GM23248 (cell line): ENCODE measurements around the gene ICA1. TPM values are rescaled to one million over a fixed set of nuclear protein-coding genes. Genes with fewer than 3 reads are reported as not detected.

Experiments
- DNase-seq: peaks from one replicate; pipeline ENCODE4 v3.0.0-alpha.2; 2015
- H2AFZ ChIP-seq: fragments of 200-600 bp; sonication (generic); 2 replicates; pipeline ENCODE4 v1.6.1; 2016; ENCODE audit warnings: antibody characterized with exemption
- H3F3A ChIP-seq: fragments of 200-600 bp; sonication (generic); 2 replicates; pipeline ENCODE4 v1.6.1; 2016; ENCODE audit warnings: mild to moderate bottlenecking, antibody characterized with exemption, mixed run types; ENCODE audit not compliant: insufficient read depth
- H3K27ac ChIP-seq: fragments of 200-600 bp; sonication (generic); 2 replicates; pipeline ENCODE4 v1.5.1; 2016; ENCODE audit warnings: mild to moderate bottlenecking
- H3K27me3 ChIP-seq: fragments of 200-600 bp; sonication (generic); replicated peaks from 2 replicates; pipeline ENCODE4 v1.6.1; 2016; ENCODE audit warnings: mild to moderate bottlenecking; ENCODE audit not compliant: insufficient read depth
- H3K36me3 ChIP-seq: fragments of 200-600 bp; sonication (generic); 2 replicates; pipeline ENCODE4 v1.6.1; 2016; ENCODE audit warnings: low read depth, mild to moderate bottlenecking
- H3K4me1 ChIP-seq: fragments of 200-600 bp; sonication (generic); 2 replicates; pipeline ENCODE4 v1.6.1; 2016; ENCODE audit warnings: mild to moderate bottlenecking; ENCODE audit not compliant: insufficient read depth
- H3K4me2 ChIP-seq: fragments of 200-600 bp; sonication (generic); one replicate; pipeline ENCODE4 v1.6.1; 2016; ENCODE audit warnings: mild to moderate bottlenecking; ENCODE audit not compliant: unreplicated experiment
- H3K4me3 ChIP-seq: fragments of 200-600 bp; sonication (generic); 2 replicates; pipeline ENCODE4 v1.5.1; 2016; ENCODE audit warnings: mild to moderate bottlenecking
- H3K79me2 ChIP-seq: fragments of 200-600 bp; sonication (generic); 2 replicates; pipeline ENCODE4 v1.6.1; 2016; ENCODE audit warnings: mild to moderate bottlenecking; ENCODE audit not compliant: insufficient read depth
- H3K9ac ChIP-seq: fragments of 200-600 bp; sonication (generic); 2 replicates; pipeline ENCODE4 v1.6.1; 2016; ENCODE audit warnings: mild to moderate bottlenecking
- H3K9me2 ChIP-seq: fragments of 200-600 bp; sonication (generic); 2 replicates; pipeline ENCODE4 v1.6.1; 2016; ENCODE audit warnings: mixed run types, mild to moderate bottlenecking, moderate library complexity; ENCODE audit not compliant: insufficient read depth
- H3K9me3 ChIP-seq: fragments of 200-600 bp; sonication (generic); one replicate; pipeline ENCODE4 v1.6.1; 2017; ENCODE audit warnings: low read depth
- H4K20me1 ChIP-seq: fragments of 200-600 bp; sonication (generic); 2 replicates; pipeline ENCODE4 v1.6.0; 2016; ENCODE audit not compliant: insufficient read depth
- EZH2 ChIP-seq: fragments of 200-600 bp; sonication (generic); IDR thresholded peaks from 2 replicates; pipeline ENCODE4 v1.6.1; 2018; ENCODE audit warnings: antibody characterized with exemption, mild to moderate bottlenecking; ENCODE audit not compliant: insufficient read depth, poor library complexity, severe bottlenecking
- EZH2phosphoT487 ChIP-seq: fragments of 200-600 bp; sonication (generic); IDR thresholded peaks from 2 replicates; pipeline ENCODE4 v1.6.1; 2018; ENCODE audit warnings: antibody characterized with exemption, moderate library complexity, mild to moderate bottlenecking, low read depth; ENCODE audit not compliant: insufficient read depth
- whole genome bisulfite sequencing, 2 experiments: methylation state at CpG; one replicate each; pipeline ENCODE4 v1.1.6; 2015 to 2017; ENCODE audit warnings: low lambda C conversion rate in 2 of 2, low coverage in 1 of 2; ENCODE audit errors: missing lambda C conversion rate in 2 of 2; 5-methylcytosine and 5-hydroxymethylcytosine counted together
- in situ Hi-C: fragments of 300-500 bp; cut with MboI; formaldehyde crosslinking; loops from 2 replicates; pipeline ENCODE4 v1.15.0; 2020
- polyA plus RNA-seq: library from polyadenylated mRNA; unstranded; fragments of >200 nt; fragmentation: Nextera tagmentation; extraction: Ambion mirVana; gene quantifications from 2 replicates; pipeline ENCODE4 v1.2.1, GENCODE V29; 2016
- total RNA-seq: library from RNA; depleted of rRNA; stranded (reverse); fragments of >200 nt; shearing (Covaris generic); gene quantifications from 2 replicates; pipeline ENCODE4 v1.2.3, GENCODE V29; 2014

Gene ICA1
- total and polyA plus RNA-seq, 2 experiments from 2014 or later, result not detected

DNA sequence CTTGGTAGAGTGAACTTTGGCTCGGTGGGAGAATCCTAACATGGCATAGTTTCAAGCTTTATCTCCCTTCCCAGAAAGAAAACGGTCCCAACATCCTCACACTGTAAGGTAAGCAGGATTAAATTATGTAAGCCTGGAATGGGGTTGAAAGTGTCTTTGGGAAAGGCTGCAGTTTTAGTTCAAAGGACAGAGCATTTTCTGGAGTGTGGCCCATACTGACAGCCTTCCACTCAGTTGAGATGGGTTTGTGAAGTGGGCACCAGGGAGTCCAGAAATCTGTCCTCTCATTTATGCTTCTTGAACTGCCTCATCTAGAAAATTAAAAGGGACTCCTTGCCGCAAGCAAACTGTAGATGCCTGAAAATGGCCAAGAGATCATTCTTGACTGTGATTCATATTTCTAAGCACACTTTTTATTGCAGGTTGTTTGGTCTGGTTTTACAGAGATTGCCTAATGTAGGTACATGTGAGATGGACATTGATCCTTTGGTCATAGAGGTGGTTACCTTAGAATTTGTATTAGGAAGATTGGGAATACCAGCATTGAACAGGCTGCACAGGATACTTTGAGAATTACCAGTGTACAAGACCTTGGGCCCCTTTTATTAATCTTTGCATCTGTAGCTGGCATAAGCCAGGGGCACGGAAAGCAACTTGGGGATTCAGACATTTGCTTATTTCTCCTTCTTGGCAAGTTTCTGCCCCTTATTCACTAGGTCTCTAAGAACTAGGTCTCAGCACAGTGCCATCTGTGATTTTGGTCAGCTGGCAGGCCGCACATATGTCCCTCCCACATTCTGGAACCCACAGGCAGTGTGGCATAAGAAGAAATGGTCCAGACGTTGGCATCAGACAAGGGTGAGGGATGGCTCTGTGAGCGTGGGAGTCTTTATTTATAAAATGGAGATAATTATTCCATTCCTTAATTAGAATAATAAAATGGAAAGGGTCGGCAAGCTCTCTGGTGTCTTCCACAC lies 167.5 kb downstream of the ICA1 start:
- no peaks in the 10 kb centered on the region for H4K20me1 ChIP-seq
- no peaks in the 10 kb centered on the region for H3K27me3 ChIP-seq
- TF ChIP-seq EZH2phosphoT487 (no peak), EZH2 (no peak)
- H3K79me2 ChIP-seq, result no peaks in the 10 kb centered on the region
- H3K4me1 ChIP-seq, result no peaks in the 10 kb centered on the region
- no peak overlapping the region for H3K4me2 ChIP-seq
- H3K4me3 ChIP-seq, result no peak overlapping the region
- DNase-seq, result no peak
- no peaks in the 10 kb centered on the region for H3K9me3 ChIP-seq
- H3K27ac ChIP-seq, result no peak overlapping the region
- no peaks in the 10 kb centered on the region for H3F3A ChIP-seq
- H2AFZ ChIP-seq, result no peak overlapping the region
- H3K9me2 ChIP-seq, result no peaks in the 10 kb centered on the region
- no peak overlapping the region for H3K9ac ChIP-seq
- in situ Hi-C loops, result no loop called here
- 57 to 59% methylated on average over 8 of the region's 8 CpGs for whole genome bisulfite sequencing, 2 experiments
- no peaks in the 10 kb centered on the region for H3K36me3 ChIP-seq

DNA sequence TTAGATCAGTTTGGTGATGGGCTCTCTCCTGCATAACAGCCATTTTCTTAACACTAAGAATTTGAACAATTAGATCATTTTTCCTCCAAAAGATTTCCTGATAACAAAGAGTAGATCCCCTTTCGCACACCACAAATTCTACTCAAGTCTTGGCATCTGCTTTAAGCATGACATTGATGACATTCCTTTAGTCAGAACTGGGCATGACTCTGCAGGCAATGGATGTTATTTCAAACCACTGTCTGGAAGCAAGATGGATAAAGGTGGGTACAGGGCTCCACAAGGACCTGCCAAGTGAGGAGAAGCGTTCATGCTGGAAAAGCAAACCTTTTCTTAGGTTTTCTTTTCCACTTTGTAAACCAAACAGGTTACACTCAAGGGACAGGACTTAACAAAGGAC lies 169.8 kb downstream of the ICA1 start:
- in situ Hi-C loops, result no loop called here
- H3F3A ChIP-seq, result no peaks in the 10 kb centered on the region
- no peaks in the 10 kb centered on the region for H3K36me3 ChIP-seq
- H2AFZ ChIP-seq, result no peak overlapping the region
- no peak overlapping the region for H3K4me2 ChIP-seq
- H3K9me2 ChIP-seq, result no peaks in the 10 kb centered on the region
- no peak overlapping the region for H3K27ac ChIP-seq
- no peaks in the 10 kb centered on the region for H3K9me3 ChIP-seq
- no peak for DNase-seq
- no peaks in the 10 kb centered on the region for H3K79me2 ChIP-seq
- TF ChIP-seq EZH2phosphoT487, result no peak
- 66% methylated on average over 2 of the region's 2 CpGs for WGBS, 2 experiments
- H4K20me1 ChIP-seq, result no peaks in the 10 kb centered on the region
- H3K27me3 ChIP-seq, result no peaks in the 10 kb centered on the region
- H3K4me3 ChIP-seq, result no peak overlapping the region
- no peak overlapping the region for H3K9ac ChIP-seq
- H3K4me1 ChIP-seq, result no peaks in the 10 kb centered on the region

DNA sequence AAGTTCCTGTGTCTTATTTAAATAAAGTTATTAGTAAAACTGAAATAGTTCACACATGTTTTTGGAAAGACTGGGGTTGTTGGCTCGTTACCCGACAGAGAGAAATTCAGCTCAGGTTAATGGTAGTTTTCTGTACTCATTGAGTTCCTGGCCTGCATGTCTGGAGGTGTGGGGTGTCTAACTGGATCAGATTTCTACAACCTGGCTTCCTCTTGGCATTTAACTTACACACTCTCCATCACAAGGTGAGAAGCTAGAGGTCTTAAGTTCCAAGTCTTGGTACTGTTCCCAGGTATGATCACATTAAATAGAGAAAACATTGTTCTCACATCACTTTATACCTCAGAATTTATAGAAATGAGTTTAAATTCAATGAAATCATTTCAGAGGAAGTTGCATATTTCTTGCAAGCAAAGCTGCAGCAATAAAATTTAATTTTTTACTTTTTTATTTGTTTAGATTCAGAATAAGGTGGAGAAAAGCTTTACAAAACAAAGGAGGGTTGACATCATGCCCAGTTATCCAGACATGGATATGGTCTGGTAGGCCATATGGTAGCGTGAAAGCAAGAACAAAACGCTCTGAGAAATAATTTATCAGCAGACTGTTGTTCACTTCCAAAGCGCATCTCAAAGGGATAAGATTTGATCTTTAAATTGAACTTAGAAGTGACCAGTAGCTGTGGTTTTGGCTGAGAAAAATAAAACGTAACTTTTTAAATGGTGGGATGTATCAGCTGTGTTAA lies 172.8 kb downstream of the ICA1 start:
- no peak overlapping the region for H2AFZ ChIP-seq
- no peaks in the 10 kb centered on the region for H3K9me2 ChIP-seq
- no peak for DNase-seq
- H3K36me3 ChIP-seq, result no peaks in the 10 kb centered on the region
- H3F3A ChIP-seq, result no peaks in the 10 kb centered on the region
- H3K4me3 ChIP-seq, result no peak overlapping the region
- TF ChIP-seq EZH2, result no peak
- TF ChIP-seq EZH2phosphoT487, result no peak
- no peaks in the 10 kb centered on the region for H3K4me1 ChIP-seq
- no peaks in the 10 kb centered on the region for H4K20me1 ChIP-seq
- no peak overlapping the region for H3K27ac ChIP-seq
- H3K79me2 ChIP-seq, result no peaks in the 10 kb centered on the region
- H3K9ac ChIP-seq, result no peak overlapping the region
- no peaks in the 10 kb centered on the region for H3K27me3 ChIP-seq
- WGBS, 2 experiments, result 94% methylated on average over 6 of the region's 6 CpGs
- in situ Hi-C loops, result no loop called here
- H3K4me2 ChIP-seq, result no peak overlapping the region
- H3K9me3 ChIP-seq, result no peaks in the 10 kb centered on the region

DNA sequence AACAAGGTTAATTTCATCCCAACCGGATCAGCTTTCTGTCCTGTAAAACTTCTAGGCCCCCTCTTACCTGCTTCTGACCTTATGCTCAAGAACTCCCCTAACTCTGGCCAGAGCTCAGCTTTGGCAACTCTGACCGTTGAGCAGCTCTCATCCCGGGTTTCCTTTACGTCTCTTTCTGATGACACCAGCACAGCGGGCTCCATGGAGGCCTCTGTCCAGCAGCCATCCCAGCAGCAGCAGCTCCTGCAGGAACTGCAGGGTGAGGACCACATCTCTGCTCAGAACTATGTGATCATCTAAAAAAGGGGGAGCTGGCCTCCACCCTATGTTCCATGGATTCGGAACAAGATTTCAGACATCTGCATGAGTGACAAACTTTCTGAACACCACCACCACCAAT lies 175.7 kb downstream of the ICA1 start:
- Histone ChIP-seq H3K9me3 (no peaks in the 10 kb centered on the region), H3K27ac (no peak overlapping the region), H3K27me3 (no peaks in the 10 kb centered on the region), H3K4me2 (no peak overlapping the region), H4K20me1 (no peaks in the 10 kb centered on the region), H3K79me2 (no peaks in the 10 kb centered on the region), H3K4me3 (no peak overlapping the region), H3K36me3 (no peaks in the 10 kb centered on the region), H3K9me2 (no peaks in the 10 kb centered on the region), H2AFZ (no peak overlapping the region), H3K9ac (no peak overlapping the region), H3F3A (no peaks in the 10 kb centered on the region), H3K4me1 (no peaks in the 10 kb centered on the region)
- 85 to 86% methylated on average over 6 of the region's 6 CpGs for WGBS, 2 experiments
- TF ChIP-seq EZH2phosphoT487, result no peak
- no peak for TF ChIP-seq EZH2
- in situ Hi-C loops, result no loop called here
- DNase-seq, result no peak
